Endometrial microvascular endothelial cells (primary cell): ENCODE measurements around the gene LY9. TPM values are rescaled to one million over a fixed set of nuclear protein-coding genes. Genes with fewer than 3 reads are reported as not detected.

Source experiments
- in situ Hi-C: cut with HindIII; loops from 2 replicates; pipeline ENCODE4 v1.10.0; 2017; ENCODE audit warnings: low sequenced_read_pairs, low pct_unique_long_range_greater_than_20kb; ENCODE audit errors: inconsistent ontology term
- total RNA-seq: library from RNA; depleted of rRNA; stranded (reverse); fragments of >200 nt; gene quantifications from one replicate; pipeline ENCODE4 v1.2.3, GENCODE V29; 2015; ENCODE audit errors: inconsistent ontology term

Gene LY9
- total RNA-seq, 1 donor from 2014 or later = not detected

DNA sequence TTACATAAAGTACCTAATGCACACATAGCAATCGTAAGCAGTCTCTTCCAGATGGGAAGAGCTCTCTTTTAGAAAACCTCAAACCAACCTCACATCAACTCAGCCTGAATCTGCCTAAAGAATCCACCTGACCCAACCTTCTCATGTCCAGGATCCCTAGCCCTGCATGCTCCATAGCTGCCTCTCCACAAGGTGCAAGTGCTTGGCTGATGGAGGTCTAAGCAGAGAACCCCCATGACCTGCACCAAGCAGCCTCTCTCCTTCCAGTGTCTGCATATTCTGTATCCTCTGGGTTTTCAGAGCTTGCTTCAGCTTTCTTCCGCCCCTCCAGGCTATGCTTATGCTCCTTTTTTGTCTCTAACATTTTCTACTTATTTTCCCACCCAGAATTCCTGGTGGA, 2.5 kb downstream of the LY9 start:
- in situ Hi-C loops = no loop called here

DNA sequence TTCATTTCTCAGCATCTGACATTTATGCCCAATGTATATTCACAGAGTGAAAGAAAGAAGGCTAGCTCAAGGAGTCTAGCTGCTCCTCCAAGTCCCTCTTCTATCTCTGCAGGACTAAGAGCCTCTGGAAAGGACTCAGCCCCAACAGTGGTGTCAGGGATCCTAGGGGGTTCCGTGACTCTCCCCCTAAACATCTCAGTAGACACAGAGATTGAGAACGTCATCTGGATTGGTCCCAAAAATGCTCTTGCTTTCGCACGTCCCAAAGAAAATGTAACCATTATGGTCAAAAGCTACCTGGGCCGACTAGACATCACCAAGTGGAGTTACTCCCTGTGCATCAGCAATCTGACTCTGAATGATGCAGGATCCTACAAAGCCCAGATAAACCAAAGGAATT, 3.7 kb downstream of the LY9 start:
- in situ Hi-C loops = no loop called here

DNA sequence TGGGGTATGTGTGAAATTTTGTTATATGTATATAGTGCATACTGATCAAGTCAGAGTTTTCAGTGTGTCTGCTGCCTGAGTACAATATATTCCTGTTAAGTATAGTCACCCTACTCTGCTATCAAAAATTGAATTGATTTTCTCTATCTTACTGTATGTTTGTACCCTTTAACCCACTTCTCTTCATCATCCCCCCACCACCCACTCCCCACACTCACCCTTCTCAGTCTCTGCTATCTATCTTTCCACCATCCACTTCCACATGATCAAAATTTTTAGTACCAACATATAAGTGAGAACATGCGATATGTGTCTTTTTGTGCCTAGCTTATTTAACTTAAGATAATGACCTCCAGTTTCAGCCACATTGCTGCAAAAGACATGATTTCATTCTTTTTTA, 4.2 kb downstream of the LY9 start:
- in situ Hi-C loops = no loop called here

DNA sequence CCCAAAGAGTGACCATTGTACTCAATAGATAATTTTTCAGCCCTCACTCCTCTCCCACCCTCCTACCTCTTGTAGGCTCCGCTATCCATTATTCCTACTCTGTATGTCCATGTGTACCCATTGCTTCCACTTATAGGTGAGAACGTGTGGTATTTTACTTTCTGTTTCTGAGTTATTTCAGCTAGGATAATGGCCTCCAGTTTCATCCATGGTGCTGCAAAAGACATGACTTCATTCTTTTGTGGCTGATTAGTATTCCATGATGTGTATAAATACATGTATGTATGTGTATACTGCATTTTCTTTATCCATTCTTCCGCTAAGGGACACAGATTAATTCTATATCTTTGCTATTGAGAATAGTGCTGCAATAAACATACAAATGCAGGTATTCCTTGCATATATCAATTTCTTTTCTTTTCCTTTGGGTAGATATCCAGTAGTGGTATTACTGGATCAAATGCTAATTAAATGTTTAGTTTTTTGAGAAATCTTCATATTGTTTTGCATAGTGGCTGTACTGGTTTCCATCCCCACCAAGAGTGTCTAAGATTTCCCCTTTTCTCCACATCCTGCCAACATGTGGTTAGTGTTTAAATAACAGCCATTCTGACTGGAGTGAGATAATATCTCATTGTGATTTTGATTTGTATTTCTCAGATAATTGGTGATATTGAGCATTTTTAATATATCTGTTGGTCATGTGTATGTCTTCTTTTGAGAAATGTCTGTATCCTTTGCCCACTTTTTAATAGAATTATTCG, 4.9 kb downstream of the LY9 start:
- in situ Hi-C loops = no loop called here

DNA sequence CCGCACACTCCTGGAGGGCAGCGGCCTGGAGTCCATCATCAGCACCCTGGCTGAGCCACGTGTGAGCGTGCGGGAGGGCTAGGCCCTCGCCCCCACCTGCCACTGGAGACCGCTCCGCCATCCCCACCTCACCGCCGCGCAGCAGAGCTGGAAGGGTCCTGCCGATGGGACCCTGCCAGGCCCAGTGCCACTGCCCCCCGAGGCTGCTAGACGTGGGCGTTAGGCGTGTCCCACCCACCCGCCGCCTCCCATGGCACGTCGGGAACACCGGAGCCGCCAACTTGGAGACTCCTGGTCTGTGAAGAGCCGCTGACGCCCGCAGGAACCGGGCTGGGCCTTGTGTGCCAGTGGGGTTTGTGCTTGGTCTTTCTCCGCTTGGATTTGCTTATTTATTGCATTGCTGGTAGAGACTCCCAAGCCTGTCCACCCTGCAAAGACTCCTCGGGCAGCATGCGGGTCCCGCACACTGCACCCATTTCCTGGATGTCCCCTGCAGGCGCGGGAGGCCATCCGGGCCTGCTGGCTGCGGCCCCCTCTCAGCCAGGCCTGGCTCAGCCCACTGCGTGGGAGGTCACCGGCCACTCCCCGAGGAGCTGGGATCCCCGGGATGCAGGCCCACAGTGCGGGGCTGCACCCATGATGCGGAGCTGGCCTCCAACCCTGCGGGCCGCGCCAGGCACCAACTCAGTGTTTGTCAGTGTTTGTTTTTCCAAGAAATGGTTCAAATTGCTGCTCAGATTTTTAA, 6.0 kb downstream of the LY9 start:
- in situ Hi-C loops = no loop called here

DNA sequence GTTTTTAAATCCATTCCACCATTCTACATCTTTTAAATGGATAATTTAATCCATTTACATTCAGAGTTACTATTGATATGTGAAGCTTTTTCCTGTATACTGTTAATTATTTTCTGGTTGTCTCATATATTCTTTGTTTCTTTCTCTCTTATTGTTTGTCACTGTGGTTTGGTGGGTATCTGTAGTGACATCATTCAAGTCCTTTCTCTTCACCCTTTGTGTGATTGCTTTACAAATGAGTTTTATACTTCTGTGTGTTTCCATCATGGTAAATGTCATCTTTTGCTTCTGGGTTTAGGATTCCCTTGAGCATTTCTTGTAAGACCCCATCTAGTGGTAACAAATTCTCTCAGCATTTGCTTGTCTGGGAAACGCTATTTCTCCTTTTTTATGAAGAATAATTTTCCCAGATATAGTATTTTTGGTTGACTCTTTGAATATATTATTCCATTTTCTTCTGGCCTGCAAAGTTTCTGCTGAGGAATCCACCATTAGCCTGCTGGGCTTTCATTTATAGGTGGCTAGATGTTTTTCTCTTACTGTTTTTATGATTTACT, 10.2 kb downstream of the LY9 start:
- in situ Hi-C loops = no loop called here

DNA sequence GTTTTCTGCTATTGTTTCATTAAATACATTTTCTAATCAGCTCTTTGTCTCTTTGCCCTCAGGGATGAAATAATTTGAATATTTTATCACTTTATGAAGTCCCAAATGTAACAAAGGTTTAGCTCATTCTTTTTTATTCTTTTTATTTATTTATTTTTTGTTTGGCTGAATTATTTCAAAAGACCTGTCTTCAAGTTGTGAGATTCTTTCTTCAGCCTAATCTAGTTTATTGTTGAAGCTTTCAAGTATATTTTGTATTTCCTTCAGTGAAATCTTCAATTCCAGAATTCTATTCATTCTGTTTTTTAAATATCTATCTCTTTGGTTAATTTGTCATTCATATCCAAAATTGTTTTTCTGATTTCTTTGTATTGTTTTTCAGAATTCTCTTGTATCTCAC, 10.8 kb downstream of the LY9 start:
- in situ Hi-C loops = no loop called here

DNA sequence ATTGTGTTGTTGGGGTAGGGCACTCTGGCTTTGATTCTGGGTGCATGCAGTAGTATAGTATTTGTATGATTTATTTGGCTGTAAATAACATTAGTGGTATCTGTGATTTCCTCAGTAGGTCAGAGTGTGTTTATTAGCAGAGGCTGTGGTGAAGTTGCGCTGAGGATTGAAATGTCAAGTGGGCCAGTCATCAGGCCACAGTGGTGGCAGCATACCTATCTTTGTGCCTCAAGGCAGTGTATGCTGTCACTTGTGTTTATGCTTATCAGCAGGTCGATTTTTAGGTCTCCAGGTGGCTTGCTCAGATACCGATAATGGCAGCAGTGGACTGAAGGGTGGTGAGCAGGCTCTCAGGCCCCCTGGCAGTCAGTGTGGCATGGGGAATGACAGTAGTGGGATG, 11.3 kb downstream of the LY9 start:
- in situ Hi-C loops = no loop called here

DNA sequence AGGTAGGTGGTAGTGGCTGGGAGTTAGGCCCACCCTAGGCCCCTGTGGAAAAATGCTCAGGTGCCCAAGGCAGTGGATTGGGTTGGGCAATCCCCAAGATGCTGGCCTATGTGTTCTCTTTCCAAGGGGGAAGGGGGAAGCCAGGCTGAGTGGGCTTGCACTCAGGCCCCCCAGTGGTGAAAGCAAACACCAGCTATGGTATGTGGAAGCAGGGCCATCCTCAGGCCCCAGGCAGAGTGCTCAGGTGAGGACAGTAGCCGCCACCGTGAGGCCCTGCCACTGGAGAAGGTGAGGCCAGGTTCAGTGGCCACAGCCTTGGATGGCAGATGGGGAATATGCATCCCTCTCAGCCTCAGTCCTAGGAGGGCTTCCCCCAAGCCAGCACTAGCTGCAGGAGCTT, 11.8 kb downstream of the LY9 start:
- in situ Hi-C loops = no loop called here

DNA sequence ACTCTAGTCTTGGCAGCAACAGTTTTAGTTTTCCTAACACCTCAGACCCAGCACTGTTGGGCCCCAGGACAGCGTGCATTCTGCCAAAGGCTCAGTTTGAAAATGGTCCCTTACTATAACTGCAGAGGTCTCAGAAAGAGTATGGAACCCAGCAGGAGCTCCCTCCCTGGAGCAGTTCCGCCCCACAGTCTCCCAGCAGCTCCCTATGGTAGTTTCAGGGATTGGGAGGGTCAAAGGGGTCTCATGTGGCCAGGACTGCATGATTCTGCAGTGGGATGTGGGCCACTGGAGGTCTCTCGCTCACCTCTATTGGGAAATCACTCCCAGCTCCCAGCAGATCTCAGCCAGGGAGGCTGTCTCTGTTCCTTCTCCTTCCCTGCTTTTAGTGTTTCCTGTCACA, 12.3 kb downstream of the LY9 start:
- in situ Hi-C loops = no loop called here

DNA sequence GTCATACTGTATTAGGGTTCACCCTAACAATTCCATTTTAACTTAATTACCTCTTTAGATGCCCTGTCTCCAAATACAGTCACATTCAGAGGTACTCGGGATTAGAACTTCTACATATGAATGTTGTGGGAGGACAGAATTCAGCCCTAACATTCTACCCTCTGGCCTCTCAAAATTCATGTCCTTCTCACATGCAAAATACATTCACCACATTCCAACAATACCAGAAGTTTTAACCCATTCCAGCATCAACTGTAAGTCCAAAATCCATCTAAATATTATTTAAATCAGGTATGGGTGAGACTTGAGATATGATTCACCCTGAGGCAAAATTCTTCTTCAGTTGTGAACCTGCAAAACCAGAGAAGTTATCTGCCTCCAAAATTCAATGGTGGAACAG, 14.5 kb downstream of the LY9 start:
- in situ Hi-C loops = no loop called here

DNA sequence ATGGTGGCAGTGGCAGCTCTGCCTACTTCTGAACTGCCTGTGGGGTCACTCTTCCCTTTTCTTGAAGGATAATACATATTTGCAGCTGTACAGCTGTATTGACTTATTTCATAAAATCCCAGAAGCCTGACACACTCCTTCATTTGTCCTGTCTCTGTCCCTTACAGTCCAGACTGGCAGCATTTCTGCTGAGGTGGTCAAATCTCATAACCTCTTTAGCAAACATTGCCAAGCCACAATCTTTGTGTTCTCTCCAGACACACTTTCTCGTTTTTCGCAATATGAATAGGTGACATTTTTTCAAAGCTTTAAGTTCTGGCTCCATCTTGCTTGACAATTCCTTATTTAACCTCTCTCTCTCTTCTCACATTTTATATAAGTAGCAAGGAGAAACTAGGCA, 15.2 kb downstream of the LY9 start:
- in situ Hi-C loops = no loop called here

DNA sequence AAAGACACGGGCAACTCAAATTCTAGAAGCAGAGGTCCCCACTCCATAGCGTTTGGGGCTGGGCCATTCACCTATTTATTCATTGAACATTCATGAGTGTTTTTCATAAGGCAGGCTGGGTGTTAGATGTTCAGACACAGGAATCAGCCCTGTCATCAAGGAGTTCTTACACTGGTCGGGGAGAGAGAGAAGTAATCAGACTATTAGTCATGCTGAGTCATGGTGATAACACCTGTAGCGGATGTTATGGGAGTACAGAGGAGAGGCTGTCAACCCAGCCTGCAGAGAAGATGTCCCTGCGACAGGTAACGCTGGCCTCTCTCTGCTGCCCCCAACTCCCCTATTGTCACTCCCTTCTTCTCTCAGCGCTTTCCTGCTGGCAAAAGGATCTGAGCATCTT, 17.2 kb downstream of the LY9 start:
- in situ Hi-C loops = no loop called here

DNA sequence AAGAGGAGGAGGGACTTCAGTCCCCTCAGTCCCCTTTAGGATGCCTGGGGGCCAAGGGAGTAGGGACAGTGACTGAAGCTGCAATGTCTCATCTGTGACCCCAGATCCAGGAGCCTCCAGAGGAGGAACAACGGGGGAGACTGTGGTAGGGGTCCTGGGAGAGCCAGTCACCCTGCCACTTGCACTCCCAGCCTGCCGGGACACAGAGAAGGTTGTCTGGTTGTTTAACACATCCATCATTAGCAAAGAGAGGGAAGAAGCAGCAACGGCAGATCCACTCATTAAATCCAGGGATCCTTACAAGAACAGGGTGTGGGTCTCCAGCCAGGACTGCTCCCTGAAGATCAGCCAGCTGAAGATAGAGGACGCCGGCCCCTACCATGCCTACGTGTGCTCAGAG, 18.3 kb downstream of the LY9 start:
- in situ Hi-C loops = no loop called here

DNA sequence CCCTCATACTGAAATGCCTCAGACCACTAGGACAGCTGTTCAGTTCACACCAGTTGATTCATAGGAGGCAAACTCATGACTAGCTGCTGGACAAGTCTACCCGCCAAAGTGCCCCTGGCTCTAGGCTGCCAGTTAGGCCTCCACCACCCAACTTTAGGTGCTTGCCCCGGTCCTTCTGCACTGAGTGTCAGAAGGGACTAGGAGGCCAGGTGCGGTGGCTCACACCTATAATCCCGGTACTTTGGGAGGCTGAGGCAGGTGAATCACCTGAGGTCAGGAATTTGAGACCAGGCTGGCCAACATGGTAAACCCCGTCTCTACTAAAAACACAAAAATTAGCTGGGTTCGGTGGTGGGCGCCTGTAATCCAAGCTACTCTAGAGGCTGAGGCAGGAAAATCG, 18.9 kb downstream of the LY9 start:
- in situ Hi-C loops = no loop called here

DNA sequence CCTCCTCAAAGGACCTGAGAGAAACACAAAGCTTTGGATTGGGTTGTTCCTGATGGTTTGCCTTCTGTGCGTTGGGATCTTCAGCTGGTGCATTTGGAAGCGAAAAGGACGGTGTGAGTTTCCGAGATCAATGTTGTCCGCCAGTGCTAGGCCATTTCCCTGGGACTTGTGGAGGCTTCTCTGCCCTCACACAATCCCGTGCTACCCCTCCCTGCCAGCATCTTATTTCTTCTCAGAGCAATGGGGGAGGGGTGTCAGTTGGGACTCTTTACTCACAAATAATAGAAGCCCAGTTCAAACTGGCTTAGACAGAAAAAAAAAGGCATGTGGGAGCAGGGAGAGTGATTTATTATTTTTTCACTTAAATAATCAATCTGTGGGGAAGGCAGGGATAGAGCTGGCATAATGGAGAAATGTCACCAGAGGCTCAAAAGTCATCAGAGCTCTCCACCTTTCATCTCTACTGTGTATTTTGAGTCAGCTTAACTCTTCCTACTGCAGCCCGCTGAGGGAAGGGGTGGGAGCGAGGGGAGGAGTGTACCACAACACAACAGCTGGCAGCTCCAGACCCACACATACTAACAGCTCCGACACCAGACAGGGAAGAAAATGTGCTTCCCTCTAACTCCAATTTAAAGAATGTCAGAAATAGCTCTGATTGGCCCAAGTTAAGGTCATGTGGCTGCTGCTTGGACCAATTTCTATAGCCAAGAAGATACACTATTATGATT, 22.4 kb downstream of the LY9 start:
- in situ Hi-C loops = no loop called here

DNA sequence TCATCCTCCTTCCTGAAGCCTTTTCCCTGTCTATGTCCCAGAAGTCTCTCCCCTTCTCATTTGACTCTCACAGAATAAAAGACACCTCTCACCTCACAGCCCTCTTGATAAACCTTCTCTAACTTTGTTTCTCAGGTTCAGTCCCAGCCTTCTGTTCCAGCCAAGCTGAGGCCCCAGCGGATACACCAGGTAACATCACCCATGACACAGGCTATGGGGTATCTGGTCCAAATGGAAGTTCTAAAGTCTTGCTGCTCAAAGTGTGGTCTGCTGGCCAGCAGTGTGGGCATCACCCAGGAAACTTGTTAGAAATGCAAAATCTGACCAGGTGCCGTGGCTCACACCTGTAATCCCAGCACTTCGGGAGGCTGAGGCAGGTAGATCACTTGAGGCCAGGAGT, 23.2 kb downstream of the LY9 start:
- in situ Hi-C loops = no loop called here

DNA sequence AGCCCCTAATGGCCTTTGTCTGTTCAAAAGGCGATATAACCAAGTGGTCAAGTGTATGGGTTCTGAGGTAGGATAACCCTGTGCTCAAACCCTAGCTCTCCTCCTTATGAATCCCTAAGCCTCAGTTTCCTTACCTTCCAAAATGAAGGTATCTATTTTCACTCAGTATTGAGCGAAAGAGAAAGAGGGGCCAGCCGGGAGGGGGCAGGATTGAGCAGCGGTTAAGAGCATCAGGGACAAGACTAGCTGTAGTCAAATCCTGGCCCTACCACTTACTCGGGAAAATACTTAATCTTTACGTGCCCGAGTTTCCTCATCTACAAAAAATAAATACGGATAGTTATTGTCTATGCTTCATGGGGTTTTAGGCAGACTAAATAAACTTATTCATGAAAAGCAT, 25.7 kb downstream of the LY9 start:
- in situ Hi-C loops = no loop called here

DNA sequence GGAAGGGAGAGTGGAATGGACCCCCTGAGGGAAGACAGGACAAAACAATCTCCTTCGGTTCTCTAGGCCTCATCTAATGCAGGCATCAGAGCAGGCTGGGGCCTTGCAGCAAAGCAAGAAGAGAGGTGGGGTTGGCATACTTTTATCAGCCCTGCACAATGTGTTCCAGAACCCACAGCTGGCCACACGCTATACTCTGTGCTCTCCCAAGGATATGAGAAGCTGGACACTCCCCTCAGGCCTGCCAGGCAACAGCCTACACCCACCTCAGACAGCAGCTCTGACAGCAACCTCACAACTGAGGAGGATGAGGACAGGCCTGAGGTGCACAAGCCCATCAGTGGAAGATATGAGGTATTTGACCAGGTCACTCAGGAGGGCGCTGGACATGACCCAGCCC, 27.3 kb downstream of the LY9 start:
- in situ Hi-C loops = no loop called here

DNA sequence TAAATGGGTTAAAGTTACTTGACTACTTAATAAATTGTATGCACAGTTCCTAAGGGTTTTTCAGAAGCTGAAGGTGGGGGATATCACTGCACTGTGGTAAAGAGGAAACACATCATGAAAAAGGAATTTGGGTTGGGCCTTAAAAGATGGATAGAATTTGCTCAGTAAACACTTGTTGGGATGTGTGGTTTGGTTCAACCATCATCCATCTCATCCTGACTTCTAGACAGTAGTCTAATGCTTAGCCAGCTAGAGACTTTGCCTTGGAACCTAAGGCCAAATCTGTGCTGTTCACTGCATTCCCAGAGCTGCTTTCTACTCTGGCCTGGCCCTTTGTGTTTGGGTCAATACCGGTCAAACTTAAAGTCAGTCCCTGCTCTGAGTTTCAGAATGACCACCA, 30.6 kb downstream of the LY9 start:
- in situ Hi-C loops = no loop called here
